Gastrocnemius medialis (tissue), 4 donors: Measurements from ENCODE around the gene RPS25. TPM values are rescaled to one million over a fixed set of nuclear protein-coding genes. Genes with fewer than 3 reads are reported as not detected.

Source experiments
- ATAC-seq, 2 donors: fragments of 150-250 bp; one replicate each; pipeline ENCODE4 v1.9.1; 2016
- DNase-seq, 2 donors: peaks; one replicate each; pipeline ENCODE4 v3.0.0-alpha.2; 2019
- H3K27ac ChIP-seq, 4 donors: fragments of 200-600 bp; sonication (generic); 1 replicate in 1 of 4; 2 replicates in 3 of 4; pipeline ENCODE4 v1.5.1; 2016 to 2018; ENCODE audit warnings: mild to moderate bottlenecking in 2 of 4, moderate library complexity in 1 of 4
- H3K27me3 ChIP-seq, 3 donors: fragments of 200-600 bp; sonication (generic) in 2 of 3; 1 replicate in 1 of 3; 2 replicates in 2 of 3; pipeline versions ENCODE4 v1.5.1 to v1.6.0; 2016 to 2019; ENCODE audit warnings: mild to moderate bottlenecking in 1 of 3, moderate library complexity in 1 of 3
- H3K36me3 ChIP-seq, 2 donors: fragments of 200-600 bp; sonication (generic) in 1 of 2; one replicate each; pipeline ENCODE4 v1.5.1; 2017 to 2018
- H3K4me1 ChIP-seq, 2 donors: fragments of 200-600 bp; sonication (generic) in 1 of 2; one replicate each; pipeline ENCODE4 v1.5.1; 2016 to 2017; ENCODE audit warnings: mild to moderate bottlenecking in 2 of 2
- H3K4me3 ChIP-seq, 4 donors: fragments of 200-600 bp; sonication (generic) in 3 of 4; 1 replicate in 1 of 4; 2 replicates in 3 of 4; pipeline ENCODE4 v1.5.1; 2016 to 2019; ENCODE audit warnings: mild to moderate bottlenecking in 2 of 4
- H3K9me3 ChIP-seq, 3 donors: fragments of 200-600 bp; sonication (generic) in 2 of 3; 1 replicate in 1 of 3; 2 replicates in 2 of 3; pipeline ENCODE4 v1.5.1; 2016 to 2019
- POLR2A ChIP-seq, 2 donors: fragments of 450-650 bp; IDR thresholded peaks; one replicate each; pipeline ENCODE4 v1.6.1; 2017; ENCODE audit warnings: antibody characterized with exemption in 2 of 2, mild to moderate bottlenecking in 2 of 2, moderate library complexity in 2 of 2
- in situ Hi-C, 4 donors: fragments of 200-750 bp; cut with MboI; loops; one replicate each; pipeline versions ENCODE4 v1.15.0 to v1.8.0; 2017; ENCODE audit warnings: low sequenced_read_pairs in 4 of 4
- intact Hi-C: fragments of 100-400 bp; cut with DNase I; formaldehyde crosslinking; loops from one replicate; pipeline ENCODE4 v1.15.1; 2023; ENCODE audit warnings: low total_unique reads
- total RNA-seq, 4 donors: library from RNA; depleted of rRNA; stranded (reverse); fragments of >200 nt; gene quantifications; one replicate each; pipeline versions ENCODE4 v1.1.0 to v1.2.3, GENCODE V29; 2016
- TF ChIP-seq, protein P1 (sequence below), 5 experiments: fragments of 450-650 bp in 3 of 5; fragments of 200-600 bp in 2 of 5; sonication (generic) in 2 of 5; IDR thresholded peaks in 4 of 5; conservative IDR thresholded peaks in 1 of 5; 1 replicate in 4 of 5; 2 replicates in 1 of 5; pipeline ENCODE4 v1.5.1; 2016 to 2019; ENCODE audit warnings: antibody characterized with exemption in 5 of 5, mild to moderate bottlenecking in 3 of 5, moderate library complexity in 3 of 5

Gene RPS25
- total RNA-seq, 4 donors from 2014 or later = 1,700 to 2,567 (median 1,849) TPM

DNA sequence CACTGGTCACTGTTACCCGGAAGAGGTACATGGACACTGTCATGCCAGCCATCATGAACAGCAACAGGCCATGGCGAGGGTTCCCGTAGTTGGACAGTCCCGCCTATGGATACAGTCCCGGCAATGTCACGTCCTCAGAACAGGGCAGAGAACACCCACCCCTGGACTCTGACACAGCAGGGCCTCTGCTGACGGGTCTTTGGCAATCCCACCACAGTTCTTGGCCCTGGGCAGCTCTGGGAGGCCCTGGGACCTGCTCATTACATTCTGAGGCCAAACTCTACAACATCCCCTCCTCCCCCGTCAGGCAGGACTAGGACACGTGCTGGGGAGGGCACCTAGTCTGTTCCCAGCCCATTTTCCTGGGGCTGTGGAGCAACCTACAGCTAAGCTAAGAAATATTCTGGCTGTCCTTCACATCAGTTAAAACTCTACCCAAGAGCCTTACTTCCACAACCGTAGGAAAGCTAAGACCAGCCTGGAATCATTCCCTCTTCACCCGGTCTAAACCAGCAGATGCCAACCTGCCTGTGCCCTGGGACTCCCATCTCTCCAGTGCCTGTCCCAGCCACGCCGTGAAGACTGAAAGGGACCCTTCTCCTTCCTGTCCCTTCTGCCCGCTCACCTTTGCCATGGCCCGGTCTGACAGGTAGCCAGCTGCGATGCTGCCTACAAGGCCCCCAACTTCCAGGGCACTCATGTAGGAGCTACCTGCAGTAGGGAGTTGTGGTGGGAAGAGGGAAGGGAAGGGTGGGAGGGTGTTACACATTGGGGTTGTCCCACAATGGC is 8.0 kb upstream of the RPS25 start:
- Histone ChIP-seq H3K36me3 (peaks cover 0 to 42% of the 10 kb centered on the region in 2 donors), H3K4me1 (peaks cover 73 to 79% of the 10 kb centered on the region in 2 donors), H3K27me3 (no peaks in the 10 kb centered on the region), H3K9me3 (no peaks in the 10 kb centered on the region), H3K27ac (peak overlapping the region; percentile 92 to 98 (median 94)), H3K4me3 (no peak overlapping the region)
- no peak for TF ChIP-seq POLR2A (IDR thresholded peaks at IDR 0.05)
- TF ChIP-seq, protein P1, sequence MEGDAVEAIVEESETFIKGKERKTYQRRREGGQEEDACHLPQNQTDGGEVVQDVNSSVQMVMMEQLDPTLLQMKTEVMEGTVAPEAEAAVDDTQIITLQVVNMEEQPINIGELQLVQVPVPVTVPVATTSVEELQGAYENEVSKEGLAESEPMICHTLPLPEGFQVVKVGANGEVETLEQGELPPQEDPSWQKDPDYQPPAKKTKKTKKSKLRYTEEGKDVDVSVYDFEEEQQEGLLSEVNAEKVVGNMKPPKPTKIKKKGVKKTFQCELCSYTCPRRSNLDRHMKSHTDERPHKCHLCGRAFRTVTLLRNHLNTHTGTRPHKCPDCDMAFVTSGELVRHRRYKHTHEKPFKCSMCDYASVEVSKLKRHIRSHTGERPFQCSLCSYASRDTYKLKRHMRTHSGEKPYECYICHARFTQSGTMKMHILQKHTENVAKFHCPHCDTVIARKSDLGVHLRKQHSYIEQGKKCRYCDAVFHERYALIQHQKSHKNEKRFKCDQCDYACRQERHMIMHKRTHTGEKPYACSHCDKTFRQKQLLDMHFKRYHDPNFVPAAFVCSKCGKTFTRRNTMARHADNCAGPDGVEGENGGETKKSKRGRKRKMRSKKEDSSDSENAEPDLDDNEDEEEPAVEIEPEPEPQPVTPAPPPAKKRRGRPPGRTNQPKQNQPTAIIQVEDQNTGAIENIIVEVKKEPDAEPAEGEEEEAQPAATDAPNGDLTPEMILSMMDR (IDR thresholded peaks at IDR 0.05 in 4 of 5, conservative IDR thresholded peaks at IDR 0.05 in 1 of 5) = no peak
- intact Hi-C loops = no loop called here
- in situ Hi-C loops = no loop called here
- ATAC-seq (no peak), DNase-seq (peak in 1 of 2 donors; percentile 36)

DNA sequence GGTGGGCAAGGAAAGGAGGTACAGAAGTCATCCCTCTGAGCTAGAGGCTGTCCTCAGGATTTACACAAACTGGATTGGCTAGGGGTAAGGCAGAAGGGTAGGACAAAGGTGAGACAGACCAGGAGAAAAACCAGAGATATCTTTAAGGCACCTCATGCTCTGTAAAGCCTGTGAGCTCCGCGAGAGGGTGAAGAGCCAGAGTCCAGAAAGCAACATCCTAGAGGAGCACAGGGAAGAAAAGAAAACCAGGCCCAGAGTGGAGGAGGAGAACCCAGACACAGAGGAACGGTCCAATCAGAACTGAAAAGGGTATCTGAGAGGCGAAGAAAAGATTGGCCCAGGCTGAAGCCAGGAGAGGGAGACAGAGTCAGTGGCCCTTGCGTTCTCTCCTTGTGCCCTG is 7.4 kb upstream of the RPS25 start:
- in situ Hi-C loops = no loop called here
- intact Hi-C loops = no loop called here
- TF ChIP-seq POLR2A (IDR thresholded peaks at IDR 0.05) = no peak
- TF ChIP-seq, protein P1 (IDR thresholded peaks at IDR 0.05 in 4 of 5, conservative IDR thresholded peaks at IDR 0.05 in 1 of 5) = no peak
- Histone ChIP-seq H3K4me3 (no peak overlapping the region), H3K4me1 (peaks cover 72 to 85% of the 10 kb centered on the region in 2 donors), H3K27me3 (no peaks in the 10 kb centered on the region), H3K9me3 (no peaks in the 10 kb centered on the region), H3K27ac (peak overlapping the region; percentile 92 to 98 (median 94)), H3K36me3 (peaks cover 0 to 43% of the 10 kb centered on the region in 2 donors)
- DNase-seq (no peak), ATAC-seq (no peak)

DNA sequence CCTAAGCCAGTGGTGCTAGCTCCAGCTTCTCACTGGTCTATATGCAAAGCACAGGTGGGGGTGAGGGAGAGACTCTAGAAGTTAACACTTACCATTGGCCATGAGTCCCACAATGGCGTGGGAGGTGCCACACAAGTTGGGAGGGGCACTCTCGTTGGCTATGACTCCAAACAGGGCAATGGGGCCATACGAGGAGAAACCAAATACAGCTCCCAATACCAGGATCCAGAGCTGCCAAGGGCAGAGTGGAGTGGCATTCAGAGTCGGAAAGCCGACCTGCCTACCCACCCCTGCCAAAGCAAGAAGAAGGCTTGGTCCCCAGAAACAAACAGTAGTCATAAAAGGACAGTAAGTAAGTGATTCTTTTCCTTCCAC is 6.9 kb upstream of the RPS25 start:
- intact Hi-C loops = no loop called here
- Histone ChIP-seq H3K27ac (peak overlapping the region; percentile 92 to 98 (median 94)), H3K4me3 (peak overlapping the region in 1 of 4 donors; percentile 15), H3K4me1 (peaks cover 74 to 87% of the 10 kb centered on the region in 2 donors), H3K27me3 (no peaks in the 10 kb centered on the region), H3K36me3 (peaks cover 0 to 43% of the 10 kb centered on the region in 2 donors), H3K9me3 (no peaks in the 10 kb centered on the region)
- in situ Hi-C loops = no loop called here
- ATAC-seq (no peak), DNase-seq (no peak)
- no peak for TF ChIP-seq POLR2A (IDR thresholded peaks at IDR 0.05)
- TF ChIP-seq, protein P1 (IDR thresholded peaks at IDR 0.05 in 4 of 5, conservative IDR thresholded peaks at IDR 0.05 in 1 of 5) = no peak

DNA sequence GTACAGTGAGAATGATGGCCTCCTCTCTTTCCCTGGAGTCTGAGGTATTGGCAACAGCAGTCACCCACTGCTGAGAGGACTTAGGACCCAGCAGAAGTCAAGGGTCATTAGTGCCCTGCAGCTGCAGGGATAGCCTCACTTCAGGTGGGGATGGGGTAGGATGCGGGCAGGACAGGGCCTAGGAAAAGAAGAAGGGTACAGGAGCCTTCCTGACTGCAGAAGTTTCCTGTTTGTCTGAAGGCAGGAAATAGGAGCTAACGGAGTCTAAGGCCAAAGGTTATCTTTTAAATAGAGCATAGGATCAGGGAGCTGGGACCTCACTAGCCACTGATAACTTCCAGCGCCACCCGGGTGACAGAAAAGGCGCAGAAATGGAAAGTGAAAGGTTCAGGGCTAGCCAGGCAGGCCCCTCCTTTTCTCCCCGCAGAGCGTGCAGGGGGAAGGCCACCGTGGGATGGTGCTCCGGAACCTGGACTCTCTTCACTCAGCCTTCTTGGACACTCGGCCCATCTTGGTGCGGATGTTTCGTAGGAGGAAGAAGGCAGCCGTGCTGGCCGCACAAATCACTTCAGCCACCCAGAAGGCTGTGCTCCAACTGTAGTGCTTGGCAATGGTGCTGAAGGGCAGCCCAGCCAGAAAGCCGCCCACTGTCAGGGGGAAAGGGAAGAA is 6.4 kb upstream of the RPS25 start:
- in situ Hi-C loops (no loop called here), intact Hi-C loops (no loop called here)
- Histone ChIP-seq H3K4me1 (peaks cover 74 to 87% of the 10 kb centered on the region in 2 donors), H3K4me3 (peak overlapping the region in 1 of 4 donors; percentile 15), H3K27me3 (no peaks in the 10 kb centered on the region), H3K9me3 (no peaks in the 10 kb centered on the region), H3K27ac (peak overlapping the region; percentile 92 to 98 (median 94)), H3K36me3 (peaks cover 0 to 43% of the 10 kb centered on the region in 2 donors)
- no peak for DNase-seq
- ATAC-seq = no peak
- no peak for TF ChIP-seq POLR2A (IDR thresholded peaks at IDR 0.05)
- TF ChIP-seq, protein P1 (IDR thresholded peaks at IDR 0.05 in 4 of 5, conservative IDR thresholded peaks at IDR 0.05 in 1 of 5) = no peak
